BLaER1 treated with 17β-estradiol and CSF1 and Interleukin-3, amounts not matched to agents 10 nM and 100 nM (cell line): ENCODE data around the gene CHN2.

Source experiments
- H3K27ac ChIP-seq, 11 experiments: shearing (Covaris generic); formaldehyde crosslinking; 2 replicates each; pipeline ENCODE4 v1.8.1; 2022
- H3K27me3 ChIP-seq, 11 experiments: shearing (Covaris generic); formaldehyde crosslinking; 2 replicates each; pipeline ENCODE4 v1.8.1; 2022
- H3K36me3 ChIP-seq, 11 experiments: shearing (Covaris generic); formaldehyde crosslinking; 2 replicates each; pipeline ENCODE4 v1.8.1; 2022
- H3K4me1 ChIP-seq, 10 experiments: shearing (Covaris generic); formaldehyde crosslinking; 2 replicates each; pipeline ENCODE4 v1.8.1; 2022
- H3K4me2 ChIP-seq, 11 experiments: shearing (Covaris generic); formaldehyde crosslinking; 2 replicates each; pipeline ENCODE4 v1.8.1; 2022
- H3K4me3 ChIP-seq, 10 experiments: shearing (Covaris generic); formaldehyde crosslinking; 2 replicates each; pipeline ENCODE4 v1.8.1; 2022
- H3K9ac ChIP-seq, 11 experiments: shearing (Covaris generic); formaldehyde crosslinking; 2 replicates each; pipeline ENCODE4 v1.8.1; 2022
- H3K9me3 ChIP-seq, 11 experiments: shearing (Covaris generic); formaldehyde crosslinking; replicated peaks in 1 of 11; 2 replicates each; pipeline ENCODE4 v1.8.1; 2022
- H4K20me1 ChIP-seq, 11 experiments: shearing (Covaris generic); formaldehyde crosslinking; 2 replicates each; pipeline ENCODE4 v1.8.1; 2022
- Cebpa-rat ChIP-seq, 11 experiments: shearing (Covaris generic); IDR thresholded peaks; 2 replicates each; pipeline ENCODE4 v1.8.1; 2022

The CHN2 gene

DNA sequence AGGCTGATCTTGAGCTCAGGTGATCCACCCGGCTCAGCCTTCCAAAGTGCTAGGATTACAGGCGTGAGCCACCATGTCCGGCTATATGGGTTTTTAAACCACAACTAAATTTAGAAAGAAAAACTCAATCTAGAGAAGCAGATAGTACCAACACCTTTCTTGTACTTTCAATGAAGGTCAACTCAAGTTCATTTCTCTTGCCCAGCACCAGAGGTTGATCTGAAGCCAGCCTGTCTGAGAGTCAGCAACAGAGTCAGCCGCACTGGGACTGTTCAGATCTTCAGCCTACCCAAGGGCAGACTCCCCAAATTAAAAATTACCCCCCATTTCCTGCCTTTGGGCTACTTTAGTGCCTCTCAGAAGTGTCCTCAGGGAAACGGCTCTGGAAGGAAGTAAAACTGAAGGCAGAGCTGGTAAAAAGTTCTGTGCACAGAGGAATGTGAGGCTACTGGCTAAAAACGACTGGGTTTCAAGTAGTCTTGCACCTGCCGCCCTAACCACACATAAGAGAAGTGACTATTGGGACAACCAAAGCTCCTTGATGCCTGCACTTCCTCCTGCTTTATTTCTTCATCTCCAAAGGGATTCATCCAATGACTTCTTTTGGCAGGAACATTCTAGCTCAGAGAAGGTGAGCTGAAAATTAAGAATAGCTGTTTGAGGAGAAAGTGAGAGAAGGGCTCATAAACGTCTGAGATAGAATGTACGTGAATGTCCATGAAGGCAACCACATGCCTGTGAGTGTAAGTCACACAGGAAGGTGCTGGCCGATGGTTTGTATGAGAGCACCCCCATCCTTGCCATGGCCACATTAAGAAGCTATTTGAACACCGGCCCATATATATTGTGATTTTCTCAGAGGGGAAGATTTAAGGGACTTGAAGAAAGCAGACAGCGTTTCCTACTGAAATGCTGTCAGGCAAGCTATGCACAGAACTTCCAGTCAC, 226.7 kb downstream of the CHN2 start:
- no peaks in the 10 kb centered on the region for H4K20me1 ChIP-seq
- H3K4me1 ChIP-seq: peaks cover 0 to 17% (median 0%) of the 10 kb centered on the region in 10 experiments; a peak in 6 of 20 replicates
- H3K27me3 ChIP-seq: no peaks in the 10 kb centered on the region
- TF ChIP-seq Cebpa-rat (IDR thresholded peaks at IDR 0.05): no peak
- no peaks in the 10 kb centered on the region for H3K36me3 ChIP-seq
- no peak overlapping the region for H3K9ac ChIP-seq
- no peaks in the 10 kb centered on the region for H3K9me3 ChIP-seq
- peak overlapping the region in 4 of 11 experiments; percentile 5 to 21 (median 17); a peak in 2 of 22 replicates for H3K4me2 ChIP-seq
- no peak overlapping the region for H3K27ac ChIP-seq
- no peak overlapping the region for H3K4me3 ChIP-seq

DNA sequence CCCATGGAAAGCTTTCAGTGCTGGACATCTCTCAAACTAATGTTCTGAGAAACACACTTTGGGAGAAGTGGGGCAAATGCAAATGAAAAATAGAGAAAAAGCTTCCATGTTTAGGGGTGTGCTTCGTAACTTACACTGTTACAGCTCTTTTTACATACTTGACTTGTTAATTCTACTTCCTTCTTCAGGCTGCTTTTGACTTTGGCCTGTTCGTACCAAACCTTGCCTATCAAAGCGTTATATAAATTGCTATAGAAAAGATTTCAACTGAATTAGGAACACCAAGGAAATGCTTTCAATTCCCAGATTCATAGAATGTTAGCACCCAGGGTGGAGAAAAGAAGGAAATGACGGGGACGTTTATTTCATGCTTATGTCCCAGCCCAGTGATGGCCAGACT, 228.3 kb downstream of the CHN2 start:
- Histone ChIP-seq H3K9me3 (no peaks in the 10 kb centered on the region), H3K27me3 (no peaks in the 10 kb centered on the region), H3K4me3 (no peak overlapping the region), H3K4me1 (peaks cover 0 to 17% (median 0%) of the 10 kb centered on the region in 10 experiments; a peak in 6 of 20 replicates), H4K20me1 (no peaks in the 10 kb centered on the region), H3K4me2 (no peak overlapping the region), H3K9ac (no peak overlapping the region), H3K27ac (no peak overlapping the region), H3K36me3 (no peaks in the 10 kb centered on the region)
- no peak for TF ChIP-seq Cebpa-rat (IDR thresholded peaks at IDR 0.05)

DNA sequence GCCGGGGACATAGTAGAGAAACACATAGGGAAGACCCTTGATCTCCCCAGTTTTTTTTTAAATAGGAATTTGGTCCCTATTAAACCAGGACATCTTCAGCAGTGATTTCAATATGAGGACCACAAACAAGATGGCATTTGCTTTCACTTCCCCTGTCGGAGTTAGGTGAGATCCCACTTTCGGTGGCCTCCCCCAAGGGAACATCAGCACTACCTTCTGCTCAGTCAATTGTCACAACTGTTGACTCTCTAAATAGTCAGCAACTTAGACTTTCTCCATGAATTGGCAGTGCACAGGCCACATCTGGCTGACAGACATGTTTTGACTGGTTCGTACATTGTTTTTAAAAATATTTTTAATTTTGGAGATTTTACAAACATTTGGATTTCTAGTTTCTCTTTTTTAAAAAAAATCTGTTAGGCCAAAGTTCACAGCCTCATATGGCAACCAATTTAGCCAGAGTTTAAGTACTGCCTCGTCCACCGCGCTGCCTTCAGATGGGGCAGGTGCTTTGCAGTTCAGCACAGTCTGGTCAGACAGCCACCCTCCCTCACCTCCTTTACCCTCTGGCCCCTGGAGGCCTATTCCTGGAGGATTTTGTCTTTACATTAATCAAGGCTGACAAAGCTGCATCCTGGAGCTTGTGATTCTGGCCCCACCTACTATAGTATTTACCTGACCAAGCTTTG, 229.9 kb downstream of the CHN2 start:
- no peak overlapping the region for H3K4me3 ChIP-seq
- H3K9me3 ChIP-seq: no peaks in the 10 kb centered on the region
- no peak overlapping the region for H3K27ac ChIP-seq
- no peak overlapping the region for H3K9ac ChIP-seq
- no peaks in the 10 kb centered on the region for H4K20me1 ChIP-seq
- no peak for TF ChIP-seq Cebpa-rat (IDR thresholded peaks at IDR 0.05)
- H3K27me3 ChIP-seq: no peaks in the 10 kb centered on the region
- peak overlapping the region in 3 of 11 experiments; percentile 2 to 56 (median 18); a peak in 5 of 22 replicates for H3K4me2 ChIP-seq
- peaks cover 0 to 17% (median 0%) of the 10 kb centered on the region in 10 experiments; a peak in 6 of 20 replicates for H3K4me1 ChIP-seq
- H3K36me3 ChIP-seq: no peaks in the 10 kb centered on the region

DNA sequence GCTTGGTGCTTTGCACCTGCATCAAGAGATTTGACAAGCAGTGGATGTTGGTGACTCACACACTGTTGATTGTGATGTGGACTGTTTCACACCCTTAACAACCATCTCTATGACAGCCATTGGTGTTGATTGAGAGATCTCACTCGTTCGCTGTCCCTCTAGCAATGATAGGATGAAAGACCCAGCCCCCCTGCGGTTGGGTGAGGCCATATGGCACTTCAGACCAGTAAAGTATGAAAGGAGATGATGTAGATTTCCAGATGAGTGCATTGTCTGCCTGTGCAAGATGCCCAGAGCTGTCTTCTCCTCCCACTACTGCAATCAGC, 230.4 kb downstream of the CHN2 start:
- no peaks in the 10 kb centered on the region for H3K36me3 ChIP-seq
- H3K27ac ChIP-seq: no peak overlapping the region
- peaks cover 0 to 17% (median 0%) of the 10 kb centered on the region in 10 experiments; a peak in 6 of 20 replicates for H3K4me1 ChIP-seq
- H3K9me3 ChIP-seq: no peaks in the 10 kb centered on the region
- no peaks in the 10 kb centered on the region for H4K20me1 ChIP-seq
- no peak for TF ChIP-seq Cebpa-rat (IDR thresholded peaks at IDR 0.05)
- H3K27me3 ChIP-seq: no peaks in the 10 kb centered on the region
- no peak overlapping the region for H3K9ac ChIP-seq
- peak overlapping the region in 1 of 11 experiments; percentile 56; a peak in 1 of 22 replicates for H3K4me2 ChIP-seq
- no peak overlapping the region for H3K4me3 ChIP-seq

DNA sequence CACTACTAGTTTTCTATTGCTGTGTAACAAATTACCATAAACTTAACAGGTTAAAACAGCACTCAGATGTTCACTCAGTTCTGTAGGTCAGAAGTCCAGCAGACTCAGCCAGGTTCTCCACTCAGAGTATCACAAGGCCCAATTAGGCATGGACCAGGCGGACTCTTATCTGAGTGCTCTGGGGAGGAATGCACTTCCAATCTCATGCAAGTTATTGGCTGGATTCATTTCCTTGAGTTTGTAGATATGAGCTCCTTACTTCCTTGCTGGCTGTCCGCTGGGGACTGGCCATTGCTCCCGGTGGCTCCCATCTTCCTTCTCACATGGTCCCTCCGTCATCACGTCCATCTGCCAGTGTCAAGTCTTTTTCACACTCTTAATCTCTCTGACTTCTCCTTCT, 232.0 kb downstream of the CHN2 start:
- no peak for TF ChIP-seq Cebpa-rat (IDR thresholded peaks at IDR 0.05)
- H3K36me3 ChIP-seq: no peaks in the 10 kb centered on the region
- H3K27ac ChIP-seq: no peak overlapping the region
- H3K4me2 ChIP-seq: no peak overlapping the region
- H3K9me3 ChIP-seq: no peaks in the 10 kb centered on the region
- peaks cover 0 to 11% (median 0%) of the 10 kb centered on the region in 10 experiments; a peak in 5 of 20 replicates for H3K4me1 ChIP-seq
- H3K9ac ChIP-seq: no peak overlapping the region
- no peaks in the 10 kb centered on the region for H4K20me1 ChIP-seq
- H3K4me3 ChIP-seq: no peak overlapping the region
- no peaks in the 10 kb centered on the region for H3K27me3 ChIP-seq

DNA sequence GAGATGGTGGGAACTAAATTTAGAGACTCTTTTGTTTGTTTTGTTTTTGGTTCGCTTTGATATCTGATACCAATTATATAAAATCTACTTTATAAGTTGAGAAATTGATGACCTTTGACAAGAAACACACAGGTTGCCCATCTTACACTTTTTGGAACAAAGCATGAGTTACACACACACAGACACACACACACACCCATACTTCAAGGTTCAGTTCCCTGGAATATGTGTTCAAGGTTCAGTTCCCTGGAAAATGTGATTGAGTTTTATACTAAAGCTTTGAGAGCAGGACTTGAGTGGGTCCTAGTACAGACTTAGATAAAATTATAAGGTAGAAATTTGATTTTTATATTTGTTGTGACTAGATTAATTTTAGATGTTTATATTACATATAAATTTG, 234.8 kb downstream of the CHN2 start:
- no peaks in the 10 kb centered on the region for H3K36me3 ChIP-seq
- H3K4me2 ChIP-seq: no peak overlapping the region
- no peak overlapping the region for H3K9ac ChIP-seq
- no peak overlapping the region for H3K4me3 ChIP-seq
- 0 out of 22 replicates have a peak, but pooled peaks cover 0 to 3% (median 0%) of the 10 kb centered on the region in 11 experiments for H3K9me3 ChIP-seq
- H3K4me1 ChIP-seq: peaks cover 0 to 14% (median 2%) of the 10 kb centered on the region in 10 experiments; a peak in 9 of 20 replicates
- no peak for TF ChIP-seq Cebpa-rat (IDR thresholded peaks at IDR 0.05)
- H3K27me3 ChIP-seq: no peaks in the 10 kb centered on the region
- no peak overlapping the region for H3K27ac ChIP-seq
- no peaks in the 10 kb centered on the region for H4K20me1 ChIP-seq

DNA sequence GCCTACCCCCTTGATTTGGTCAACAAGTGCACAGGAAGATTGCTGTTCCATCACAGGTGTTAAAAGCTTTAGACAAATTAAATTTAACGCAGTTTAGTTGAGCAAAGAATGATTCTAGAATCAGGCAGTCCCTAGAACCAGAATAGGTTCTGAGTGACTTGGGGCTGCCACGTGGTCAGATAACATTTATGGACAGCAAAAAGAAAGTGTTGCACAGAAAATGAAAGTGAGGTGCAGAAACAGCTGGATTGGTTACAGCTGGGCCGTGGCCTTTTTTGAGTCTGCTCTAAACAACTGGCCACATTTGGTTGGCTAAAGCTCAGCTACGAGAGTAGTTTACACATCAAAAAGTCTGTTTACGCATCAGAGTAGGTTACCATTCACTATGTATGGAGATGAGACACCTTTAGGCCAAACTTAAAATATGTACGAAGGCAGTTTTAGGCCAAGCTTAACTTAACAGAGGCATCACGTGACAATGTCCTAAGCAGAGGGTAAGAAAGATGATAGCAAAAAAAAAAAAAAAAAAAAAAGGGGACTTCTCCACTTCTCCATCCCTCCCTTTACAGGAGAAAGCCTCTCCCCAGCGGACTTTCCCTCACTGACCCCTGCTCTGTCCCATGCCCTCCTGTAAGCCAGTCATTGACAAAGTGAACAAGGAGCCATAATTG, 235.8 kb downstream of the CHN2 start:
- H3K4me2 ChIP-seq: no peak overlapping the region
- 0 out of 22 replicates have a peak, but pooled peaks cover 0 to 3% (median 0%) of the 10 kb centered on the region in 11 experiments for H3K9me3 ChIP-seq
- no peak for TF ChIP-seq Cebpa-rat (IDR thresholded peaks at IDR 0.05)

DNA sequence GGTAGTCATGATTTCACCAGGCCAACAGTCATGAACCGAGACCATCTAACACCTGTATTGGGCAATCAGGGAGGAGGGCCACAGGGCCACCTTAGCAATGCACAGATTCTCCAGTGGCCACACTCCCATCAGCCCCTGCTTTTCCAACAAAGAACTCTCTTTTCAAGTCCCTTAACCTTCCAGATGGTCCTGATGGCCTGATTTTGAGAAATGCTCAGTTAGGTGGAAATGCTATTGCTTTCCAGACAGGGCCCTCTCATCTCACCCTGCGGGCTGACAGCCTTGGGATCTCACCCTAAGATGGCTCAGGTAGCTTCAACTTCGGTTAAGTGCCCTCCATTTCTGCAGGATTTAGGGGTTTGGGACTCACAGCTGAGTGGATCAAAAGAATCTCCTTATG, 237.1 kb downstream of the CHN2 start:
- Histone ChIP-seq H3K4me2 (no peak overlapping the region), H3K4me3 (no peak overlapping the region), H3K27ac (no peak overlapping the region), H3K36me3 (no peaks in the 10 kb centered on the region), H3K9me3 (0 out of 22 replicates have a peak, but pooled peaks cover 0 to 3% (median 0%) of the 10 kb centered on the region in 11 experiments), H3K4me1 (peaks cover 0 to 8% (median 2%) of the 10 kb centered on the region in 10 experiments; a peak in 7 of 20 replicates), H3K9ac (no peak overlapping the region), H4K20me1 (no peaks in the 10 kb centered on the region), H3K27me3 (no peaks in the 10 kb centered on the region)
- TF ChIP-seq Cebpa-rat (IDR thresholded peaks at IDR 0.05): no peak

More for the DNA sequence above, 235.8 kb downstream of the CHN2 start:
- Histone ChIP-seq H3K27me3 (no peaks in the 10 kb centered on the region), H3K27ac (no peak overlapping the region), H4K20me1 (no peaks in the 10 kb centered on the region), H3K9ac (no peak overlapping the region), H3K4me1 (peaks cover 0 to 8% (median 2%) of the 10 kb centered on the region in 10 experiments; a peak in 7 of 20 replicates), H3K36me3 (no peaks in the 10 kb centered on the region), H3K4me3 (no peak overlapping the region)

DNA sequence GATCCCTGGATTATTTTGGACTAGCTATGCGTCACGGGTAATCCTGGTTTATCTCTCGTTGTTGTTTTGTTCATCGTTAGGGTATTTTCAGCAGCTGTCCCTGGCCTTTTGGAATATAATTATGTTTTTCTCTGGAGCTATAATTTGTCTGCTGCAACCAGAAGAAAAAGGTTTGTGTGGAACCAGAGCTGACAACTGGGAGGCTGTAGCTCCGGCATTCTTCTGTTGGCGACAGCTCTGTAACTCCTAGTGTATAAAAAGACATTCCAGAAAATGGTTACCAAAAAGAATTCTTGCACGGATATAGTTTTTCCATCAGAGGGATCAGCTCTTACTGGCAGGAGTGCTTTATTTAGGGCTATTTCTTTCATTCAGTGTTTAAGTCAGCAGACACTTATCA, 238.1 kb downstream of the CHN2 start:
- H3K4me2 ChIP-seq: no peak overlapping the region
- H3K9ac ChIP-seq: no peak overlapping the region
- H3K4me1 ChIP-seq: peaks cover 0 to 8% (median 2%) of the 10 kb centered on the region in 10 experiments; a peak in 7 of 20 replicates
- no peak overlapping the region for H3K4me3 ChIP-seq
- no peaks in the 10 kb centered on the region for H3K27me3 ChIP-seq
- no peaks in the 10 kb centered on the region for H4K20me1 ChIP-seq
- H3K27ac ChIP-seq: no peak overlapping the region
- no peak for TF ChIP-seq Cebpa-rat (IDR thresholded peaks at IDR 0.05)
- no peaks in the 10 kb centered on the region for H3K36me3 ChIP-seq
- H3K9me3 ChIP-seq: 0 out of 22 replicates have a peak, but pooled peaks cover 0 to 3% (median 0%) of the 10 kb centered on the region in 11 experiments
